AG20443 (cell line): ENCODE data around the gene SOWAHA.
"Not testable (repeated sequence)": the region's sequence is repeated elsewhere in the genome, so short reads cannot be mapped to it uniquely, and the experiment has no call there.

Source experiments
- DNase-seq: peaks from one replicate; pipeline ENCODE4 v3.0.0; 2012; ENCODE audit warnings: low spot score, mixed read lengths

SOWAHA gene

GRCh38 chr5:132853323-132853722 is 40.2 kb downstream of the SOWAHA start:
- DNase-seq: no peak

GRCh38 chr5:132853790-132854189 is 40.7 kb downstream of the SOWAHA start:
- DNase-seq: no peak

DNA sequence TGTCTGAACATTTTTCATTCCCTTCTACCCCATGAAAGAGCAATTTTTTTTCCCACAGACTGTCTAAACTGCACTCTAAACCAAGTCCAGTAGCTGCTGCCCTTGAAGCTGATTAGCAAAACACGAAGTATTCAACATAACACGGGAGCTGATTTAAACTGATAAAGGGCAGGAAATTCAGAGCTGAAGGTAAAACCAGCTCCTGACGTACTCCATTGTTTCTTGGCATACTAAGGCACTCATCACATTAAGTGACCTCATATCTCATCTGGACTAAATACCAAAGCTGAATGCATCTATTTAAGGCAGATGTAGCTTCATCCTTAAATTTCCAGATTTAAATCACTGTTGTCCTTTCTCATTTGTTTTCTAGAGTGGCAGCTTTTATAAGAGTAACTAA is 41.2 kb downstream of the SOWAHA start:
- DNase-seq: no peak

DNA sequence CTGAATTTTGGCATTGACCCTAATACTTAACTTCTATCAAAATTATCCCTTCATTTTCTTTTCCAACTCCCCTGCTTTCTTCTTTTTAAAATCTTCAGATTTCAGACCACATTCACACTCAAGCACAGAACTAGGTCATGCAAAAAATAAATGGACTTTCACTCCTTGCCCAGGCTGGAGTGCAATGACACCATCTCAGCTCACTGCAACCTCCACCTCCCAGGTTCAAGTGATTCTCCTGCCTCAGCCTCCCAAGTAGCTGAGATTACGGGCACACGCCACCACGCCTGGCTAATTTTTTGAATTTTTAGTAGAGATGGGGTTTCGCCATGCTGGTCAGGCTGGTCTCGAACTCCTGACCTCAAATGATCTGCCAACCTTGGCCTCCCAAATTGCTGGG is 41.9 kb downstream of the SOWAHA start:
- DNase-seq: not testable (repeated sequence)

GRCh38 chr5:132856011-132856410 is 42.9 kb downstream of the SOWAHA start:
- no peak for DNase-seq

GRCh38 chr5:132859889-132860437 is 46.9 kb downstream of the SOWAHA start:
- DNase-seq: no peak

DNA sequence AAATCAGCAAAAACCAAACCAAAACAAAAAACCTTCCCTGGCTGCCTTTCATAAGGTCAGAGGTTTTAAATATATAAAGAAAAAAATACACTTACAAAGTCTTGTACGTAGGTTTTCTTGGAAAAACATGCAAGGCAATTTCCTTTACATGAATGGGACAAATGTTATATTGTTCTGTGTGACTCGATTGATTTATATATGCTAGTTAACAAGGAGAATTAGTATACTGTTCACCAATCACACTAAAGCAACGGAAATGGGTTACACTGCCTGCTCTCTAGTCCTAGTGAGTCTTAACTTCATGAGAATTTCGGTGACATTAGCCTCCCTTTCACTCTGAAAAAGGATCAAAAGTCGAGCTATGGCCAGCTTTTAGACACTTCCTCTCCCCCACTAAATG is 47.6 kb downstream of the SOWAHA start:
- no peak for DNase-seq

GRCh38 chr5:132865668-132866341 is 52.7 kb downstream of the SOWAHA start:
- DNase-seq: no peak
